GM21528 (cell line): ENCODE data around the gene XIRP1.
A peak's percentile ranks its signal among the peaks of the same experiment; 100 is the strongest.
"Not testable (repeated sequence)": the region's sequence is repeated elsewhere in the genome, so short reads cannot be mapped to it uniquely, and the experiment has no call there.

ENCODE experiments used
- ATAC-seq: cut with Tn5 transposase; IDR thresholded peaks from one replicate; pipeline ENCODE4 v1.9.1; 2021; ENCODE audit warnings: mild to moderate bottlenecking, moderate library complexity; ENCODE audit not compliant: unreplicated experiment, low FRiP score

XIRP1 gene

GRCh38 chr3:39192490-39193092 is at the start of gene XIRP1:
TSS of gene XIRP1 (minus strand) at chr3:39192595. CDS start at chr3:39189445, 3,150 bp downstream.
- ATAC-seq: no peak

- no peak for ATAC-seq
These were observed 49.2 kb upstream of the XIRP1 start for GRCh38 chr3:39241561-39241960.

- no peak for ATAC-seq
These were observed 44.6 kb upstream of the XIRP1 start for GRCh38 chr3:39237027-39237426.

GRCh38 chr3:39234651-39235050 is 42.3 kb upstream of the XIRP1 start:
- ATAC-seq: no peak

GRCh38 chr3:39232859-39233258 is 40.5 kb upstream of the XIRP1 start:
- no peak for ATAC-seq

- no peak for ATAC-seq
These were observed 38.1 kb upstream of the XIRP1 start for GRCh38 chr3:39230453-39230852.

- ATAC-seq: no peak
These were observed 36.1 kb upstream of the XIRP1 start for GRCh38 chr3:39228496-39228895.

GRCh38 chr3:39227596-39227995 is 35.2 kb upstream of the XIRP1 start:
- ATAC-seq: not testable (repeated sequence)

- peak; percentile 67 for ATAC-seq
These were observed 33.8 kb upstream of the XIRP1 start for GRCh38 chr3:39226106-39226741.

- no peak for ATAC-seq
These were observed 31.9 kb upstream of the XIRP1 start for GRCh38 chr3:39224288-39224687.

- ATAC-seq: no peak
These were observed 30.5 kb upstream of the XIRP1 start for GRCh38 chr3:39222939-39223338.

- no peak for ATAC-seq
These were observed 30.1 kb upstream of the XIRP1 start for GRCh38 chr3:39222462-39222861.

GRCh38 chr3:39221141-39221530 is 28.7 kb upstream of the XIRP1 start:
- ATAC-seq: no peak

GRCh38 chr3:39220407-39221140 is 28.2 kb upstream of the XIRP1 start:
- ATAC-seq: no peak

GRCh38 chr3:39219702-39220101 is 27.3 kb upstream of the XIRP1 start:
- ATAC-seq: no peak

- ATAC-seq: peak; percentile 96
These were observed 23.9 kb upstream of the XIRP1 start for GRCh38 chr3:39216176-39216790.

GRCh38 chr3:39213613-39214012 is 21.2 kb upstream of the XIRP1 start:
- ATAC-seq: no peak

- no peak for ATAC-seq
These were observed 20.3 kb upstream of the XIRP1 start for GRCh38 chr3:39212665-39213064.

- no peak for ATAC-seq
These were observed 19.1 kb upstream of the XIRP1 start for GRCh38 chr3:39211332-39212130.

- ATAC-seq: no peak
These were observed 17.7 kb upstream of the XIRP1 start for GRCh38 chr3:39210078-39210477.
